Stomach (tissue), 9 donors: ENCODE results near the gene SPEM3. TPM values are rescaled to one million over a fixed set of nuclear protein-coding genes. Genes with fewer than 3 reads are reported as not detected.

ENCODE experiments used
- DNase-seq, 2 donors: peaks; one replicate each; pipeline versions ENCODE4 v3.0.0 to v3.0.0-alpha.2; 2013 to 2019
- H3K27ac ChIP-seq, 5 donors: fragments of 200-600 bp in 4 of 5; sonication (generic) in 4 of 5; one replicate each; pipeline ENCODE4 v1.5.1; 2013 to 2019; ENCODE audit warnings: mild to moderate bottlenecking in 1 of 5, moderate library complexity in 1 of 5
- H3K27me3 ChIP-seq, 3 donors: fragments of 200-600 bp; sonication (generic); one replicate each; pipeline ENCODE4 v1.5.1; 2017 to 2019; ENCODE audit warnings: mixed run types in 1 of 3
- H3K36me3 ChIP-seq, 4 donors: fragments of 200-600 bp; sonication (generic); 1 replicate in 3 of 4; 2 replicates in 1 of 4; pipeline ENCODE4 v1.5.1; 2016 to 2019
- H3K4me1 ChIP-seq, 4 donors: fragments of 200-600 bp; sonication (generic); one replicate each; pipeline ENCODE4 v1.5.1; 2016 to 2019
- H3K4me3 ChIP-seq, 4 donors: fragments of 200-600 bp; sonication (generic) in 3 of 4; one replicate each; pipeline ENCODE4 v1.5.1; 2016 to 2019; ENCODE audit warnings: mild to moderate bottlenecking in 1 of 4
- H3K9me3 ChIP-seq, 4 donors: fragments of 200-600 bp; sonication (generic); one replicate each; pipeline ENCODE4 v1.5.1; 2016 to 2019
- CTCF ChIP-seq, 7 experiments: fragments of 450-650 bp in 4 of 7; fragments of 200-600 bp in 3 of 7; sonication (generic) in 3 of 7; IDR thresholded peaks; one replicate each; pipeline ENCODE4 v1.5.1; 2016 to 2019; ENCODE audit warnings: antibody characterized with exemption in 7 of 7, control low read depth in 2 of 7, mild to moderate bottlenecking in 1 of 7
- EP300 ChIP-seq: sonication (generic); formaldehyde crosslinking; IDR thresholded peaks from one replicate; pipeline ENCODE4 v1.6.1; 2017; ENCODE audit warnings: antibody characterized with exemption
- POLR2A ChIP-seq, 4 donors: fragments of 450-650 bp; IDR thresholded peaks; one replicate each; pipeline ENCODE4 v1.6.1; 2016; ENCODE audit warnings: antibody characterized with exemption in 4 of 4, control low read depth in 2 of 4, mild to moderate bottlenecking in 1 of 4, moderate library complexity in 1 of 4
- POLR2AphosphoS5 ChIP-seq, 3 donors: sonication (generic); formaldehyde crosslinking; IDR thresholded peaks; one replicate each; pipeline ENCODE4 v1.6.1; 2016; ENCODE audit warnings: antibody characterized with exemption in 3 of 3
- WGBS, 5 donors: extraction: QIAGEN DNeasy Blood & Tissue Kit in 3 of 5; methylation state at CpG; one replicate each; pipeline versions ENCODE4 v1.1.5 to v1.1.7; 2013 to 2018; 5-methylcytosine and 5-hydroxymethylcytosine counted together
- intact Hi-C: fragments of 100-400 bp; cut with DNase I; formaldehyde crosslinking; loops from one replicate; pipeline ENCODE4 v1.15.1; 2023; ENCODE audit warnings: low total_unique reads
- polyA plus RNA-seq, 3 donors: library from polyadenylated mRNA; stranded (reverse); fragments of 200-250 nt; gene quantifications; one replicate each; pipeline ENCODE4 v1.2.3, GENCODE V29; 2013
- total RNA-seq, 5 donors: library from RNA; depleted of rRNA; stranded (reverse); fragments of >200 nt; gene quantifications; one replicate each; pipeline versions ENCODE4 v1.1.0 to v1.2.3, GENCODE V29; 2014 to 2016
- donor health status: healthy with polysubstance abuse.
- donor health status: Bipolar disorder and iron deficiency.
- donor health status: healthy.

SPEM3 gene
- total and polyA plus RNA-seq, 8 donors = not detected

- intact Hi-C loops = no loop called here
Observed at GRCh38 chr17:7411427-7411750, 17.3 kb upstream of the SPEM3 start.

DNA sequence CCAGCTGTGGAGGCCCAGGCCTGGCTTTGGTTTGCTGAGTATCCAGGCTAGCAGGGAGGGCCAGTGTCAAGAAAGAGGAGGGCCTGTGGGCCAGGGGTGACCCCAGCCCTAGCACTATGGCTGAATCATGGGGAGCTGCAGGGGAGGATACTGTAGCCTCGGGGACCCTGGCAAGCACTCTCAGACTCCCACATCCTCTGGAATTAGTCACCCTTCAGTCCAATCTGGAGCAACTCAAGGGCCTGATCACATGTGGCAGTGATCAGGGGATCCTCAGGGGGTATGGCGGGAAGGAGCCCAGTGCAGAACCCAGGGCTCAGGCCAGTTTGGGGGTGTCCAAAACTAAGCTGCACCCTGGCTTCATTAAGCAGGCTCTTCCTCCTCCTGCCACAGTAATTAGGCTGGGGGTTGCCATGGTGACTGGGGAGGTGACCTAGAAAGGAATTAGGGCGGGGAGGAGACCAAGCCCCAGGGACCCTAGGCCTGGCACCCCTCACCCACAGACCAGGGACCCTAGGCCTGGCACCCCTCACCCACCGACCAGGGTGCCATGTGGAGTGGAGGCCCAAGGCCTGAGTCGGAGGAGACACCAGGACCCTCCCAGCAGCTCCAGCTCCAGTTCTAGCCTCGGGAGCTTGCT is 15.2 kb upstream of the SPEM3 start:
- Histone ChIP-seq H3K36me3 (peaks cover 0 to 62% (median 35%) of the 10 kb centered on the region in 4 donors), H3K27ac (no peak overlapping the region), H3K4me3 (no peak overlapping the region), H3K27me3 (peaks cover 0 to 5% (median 0%) of the 10 kb centered on the region in 3 donors), H3K9me3 (no peaks in the 10 kb centered on the region), H3K4me1 (peaks cover 0 to under 1% (median 0%) of the 10 kb centered on the region in 4 donors)
- WGBS, 5 donors = 71 to 80% (median 78%) methylated on average over 6 of the region's 6 CpGs
- no peak for DNase-seq
- no peak for TF ChIP-seq EP300
- no peak for TF ChIP-seq POLR2AphosphoS5 (IDR thresholded peaks at IDR 0.05)
- TF ChIP-seq CTCF (IDR thresholded peaks at IDR 0.05) = no peak
- no peak for TF ChIP-seq POLR2A (IDR thresholded peaks at IDR 0.05)
- intact Hi-C loops = no loop called here

More at GRCh38 chr17:7411427-7411750, 17.3 kb upstream of the SPEM3 start:
- Histone ChIP-seq H3K4me1 (peaks cover 0 to 6% (median 5%) of the 10 kb centered on the region in 4 donors), H3K36me3 (peaks cover 0 to 43% (median 27%) of the 10 kb centered on the region in 4 donors), H3K27ac (no peak overlapping the region), H3K4me3 (no peak overlapping the region), H3K27me3 (no peaks in the 10 kb centered on the region), H3K9me3 (no peaks in the 10 kb centered on the region)
- whole genome bisulfite sequencing, 5 donors = 80 to 90% (median 86%) methylated on average over 2 to 8 of the region's 8 CpGs
- TF ChIP-seq POLR2A (IDR thresholded peaks at IDR 0.05) (no peak), EP300 (no peak), CTCF (IDR thresholded peaks at IDR 0.05) (no peak), POLR2AphosphoS5 (IDR thresholded peaks at IDR 0.05) (no peak)
- DNase-seq = no peak

- H3K4me1 ChIP-seq = no peaks in the 10 kb centered on the region
- H3K27me3 ChIP-seq = peaks cover 0 to 5% (median 0%) of the 10 kb centered on the region in 3 donors
- intact Hi-C loops = no loop called here
- no peak overlapping the region for H3K27ac ChIP-seq
- peaks cover 0 to 48% (median 22%) of the 10 kb centered on the region in 4 donors for H3K36me3 ChIP-seq
- 79 to 93% (median 86%) methylated on average over 5 to 14 of the region's 14 CpGs for WGBS, 5 donors
- H3K9me3 ChIP-seq = no peaks in the 10 kb centered on the region
- H3K4me3 ChIP-seq = no peak overlapping the region
- DNase-seq = no peak
- TF ChIP-seq EP300 (no peak), POLR2A (IDR thresholded peaks at IDR 0.05) (no peak), CTCF (IDR thresholded peaks at IDR 0.05) (no peak), POLR2AphosphoS5 (IDR thresholded peaks at IDR 0.05) (no peak)
Observed at GRCh38 chr17:7414837-7415236, 13.8 kb upstream of the SPEM3 start.

DNA sequence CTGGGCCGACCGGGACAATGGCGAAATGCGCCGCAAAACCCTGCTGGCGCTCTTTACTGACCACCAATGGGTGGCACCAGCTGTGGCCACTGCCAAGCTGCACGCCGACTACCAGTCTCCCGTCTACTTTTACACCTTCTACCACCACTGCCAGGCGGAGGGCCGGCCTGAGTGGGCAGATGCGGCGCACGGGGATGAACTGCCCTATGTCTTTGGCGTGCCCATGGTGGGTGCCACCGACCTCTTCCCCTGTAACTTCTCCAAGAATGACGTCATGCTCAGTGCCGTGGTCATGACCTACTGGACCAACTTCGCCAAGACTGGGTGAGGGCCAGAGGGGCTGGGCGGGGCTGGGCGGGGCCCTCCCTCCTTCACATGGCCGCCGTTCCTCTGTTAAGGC is 12.9 kb upstream of the SPEM3 start:
- intact Hi-C loops = no loop called here

More for the DNA sequence above, 12.9 kb upstream of the SPEM3 start:
- no peak overlapping the region for H3K4me3 ChIP-seq
- no peak for TF ChIP-seq EP300
- TF ChIP-seq POLR2AphosphoS5 (IDR thresholded peaks at IDR 0.05) = no peak
- TF ChIP-seq POLR2A (IDR thresholded peaks at IDR 0.05) = no peak
- no peak for TF ChIP-seq CTCF (IDR thresholded peaks at IDR 0.05)
- peaks cover 0 to 39% (median 17%) of the 10 kb centered on the region in 4 donors for H3K36me3 ChIP-seq
- no peaks in the 10 kb centered on the region for H3K9me3 ChIP-seq
- WGBS, 5 donors = 78 to 89% (median 84%) methylated on average over 13 to 23 of the region's 23 CpGs
- H3K27ac ChIP-seq = no peak overlapping the region
- no peak for DNase-seq
- no peaks in the 10 kb centered on the region for H3K4me1 ChIP-seq
- peaks cover 0 to 5% (median 0%) of the 10 kb centered on the region in 3 donors for H3K27me3 ChIP-seq
